Activated CD4-positive, alpha-beta memory T cell treated with anti-CD3 and anti-CD28 coated beads, Interleukin-2, amount 10 ng/mL, durations not matched to agents 7 days and 5 days (primary cell): ENCODE results near the gene ACER3. TPM values are rescaled to one million over a fixed set of nuclear protein-coding genes. Genes with fewer than 3 reads are reported as not detected.
"Not testable (repeated sequence)": the region's sequence is repeated elsewhere in the genome, so short reads cannot be mapped to it uniquely, and the experiment has no call there.

ENCODE experiments used
- CTCF ChIA-PET: fragments of 350-600 bp; sonication (Branson Sonifier 250); formaldehyde crosslinking; loops from one replicate; lab custom pipeline; 2021; ENCODE audit warnings: antibody characterized with exemption, inconsistent platforms; lab: Charles Lee
- POLR2A ChIA-PET: fragments of 350-600 bp; sonication (Branson Sonifier 250); formaldehyde crosslinking; loops from one replicate; lab custom pipeline; 2021; ENCODE audit warnings: antibody characterized with exemption; lab: Charles Lee
- DNase-seq: peaks from one replicate; pipeline ENCODE4 v3.0.0-alpha.2; 2020
- H3K27ac Mint-ChIP-seq: one replicate; pipeline ENCODE4 v1.8.0; 2021; ENCODE audit warnings: mild to moderate bottlenecking, mixed read lengths
- H3K27me3 Mint-ChIP-seq: one replicate; pipeline ENCODE4 v1.8.0; 2021; ENCODE audit warnings: mixed read lengths
- H3K36me3 Mint-ChIP-seq: one replicate; pipeline ENCODE4 v1.8.0; 2021; ENCODE audit warnings: low read depth, mixed read lengths
- H3K4me1 Mint-ChIP-seq: one replicate; pipeline ENCODE4 v1.8.0; 2021; ENCODE audit warnings: mixed read lengths
- H3K4me3 Mint-ChIP-seq: one replicate; pipeline ENCODE4 v1.8.0; 2021; ENCODE audit warnings: mild to moderate bottlenecking, mixed read lengths
- H3K9me3 Mint-ChIP-seq: one replicate; pipeline ENCODE4 v1.8.0; 2021; ENCODE audit warnings: mixed read lengths
- total RNA-seq, 2 experiments: library from RNA; stranded (reverse); gene quantifications; one replicate each; pipeline ENCODE4 v1.2.3, GENCODE V29; 2021

The ACER3 gene
- total RNA-seq, 2 experiments from 2014 or later: 10.3 to 12.2 TPM

GRCh38 chr11:77042111-77042726, 181.5 kb downstream of the ACER3 start:
- ChIA-PET CTCF (no interaction called here), POLR2A (no interaction called here)
- peaks cover 22% of the 10 kb centered on the region for H3K4me1 Mint-ChIP-seq
- H3K36me3 Mint-ChIP-seq: no peaks in the 10 kb centered on the region
- H3K27me3 Mint-ChIP-seq: peaks cover 47% of the 10 kb centered on the region
- no peak for DNase-seq
- H3K27ac Mint-ChIP-seq: no peak overlapping the region
- H3K4me3 Mint-ChIP-seq: no peak overlapping the region
- no peaks in the 10 kb centered on the region for H3K9me3 Mint-ChIP-seq

- ChIA-PET CTCF (interaction anchor here (1.0 to 1.8 kb wide), 6 partner anchors 10 to 235 kb away, joined by 3 to 12 read pairs (median 6); partner anchors contain the start of gene B3GNT6), POLR2A (no interaction called here)
- Mint-ChIP-seq H3K27ac (no peak overlapping the region), H3K9me3 (no peaks in the 10 kb centered on the region), H3K27me3 (peaks cover 34% of the 10 kb centered on the region), H3K4me3 (no peak overlapping the region), H3K4me1 (peaks cover 16% of the 10 kb centered on the region), H3K36me3 (no peaks in the 10 kb centered on the region)
- DNase-seq: no peak
Observed at GRCh38 chr11:77044356-77044755, 183.6 kb downstream of the ACER3 start.

GRCh38 chr11:77044886-77045285, 184.2 kb downstream of the ACER3 start:
- POLR2A ChIA-PET: no interaction called here
- DNase-seq: no peak
- H3K4me1 Mint-ChIP-seq: peaks cover 16% of the 10 kb centered on the region
- no peaks in the 10 kb centered on the region for H3K36me3 Mint-ChIP-seq
- CTCF ChIA-PET: interaction anchor here (0.6 to 1.8 kb wide), 9 partner anchors 9 to 310 kb away, joined by 3 to 12 read pairs (median 5); partner anchors contain the start of gene B3GNT6
- H3K9me3 Mint-ChIP-seq: no peaks in the 10 kb centered on the region
- no peak overlapping the region for H3K4me3 Mint-ChIP-seq
- H3K27ac Mint-ChIP-seq: no peak overlapping the region
- H3K27me3 Mint-ChIP-seq: peaks cover 32% of the 10 kb centered on the region

GRCh38 chr11:77046060-77046501, 185.4 kb downstream of the ACER3 start:
- ChIA-PET CTCF (interaction anchor here (0.9 to 1.8 kb wide), 8 partner anchors 8 to 311 kb away, joined by 3 to 12 read pairs (median 6); partner anchors contain the start of gene B3GNT6), POLR2A (no interaction called here)
- peak; percentile 62 for DNase-seq
- Mint-ChIP-seq H3K36me3 (no peaks in the 10 kb centered on the region), H3K4me3 (no peak overlapping the region), H3K9me3 (no peaks in the 10 kb centered on the region), H3K27me3 (peaks cover 24% of the 10 kb centered on the region), H3K4me1 (peaks cover 14% of the 10 kb centered on the region), H3K27ac (no peak overlapping the region)

GRCh38 chr11:77047007-77047927, 186.5 kb downstream of the ACER3 start:
- peak; percentile 79 for DNase-seq
- Mint-ChIP-seq H3K27me3 (peaks cover 21% of the 10 kb centered on the region), H3K36me3 (no peaks in the 10 kb centered on the region), H3K4me1 (peaks cover 14% of the 10 kb centered on the region), H3K4me3 (peak overlapping the region; percentile 47), H3K27ac (peak overlapping the region; percentile 47), H3K9me3 (no peaks in the 10 kb centered on the region)
- ChIA-PET POLR2A (interaction anchor here (0.6 to 1.7 kb wide), 2 partner anchors 45 to 602 kb away, joined by 3 to 8 read pairs; no protein-coding TSS in a partner anchor), CTCF (interaction anchor here (0.6 to 2.7 kb wide), 26 partner anchors 10 to 805 kb away, joined by 3 to 99 read pairs (median 4); partner anchors contain the start of gene CAPN5)

GRCh38 chr11:77047928-77048446, 187.3 kb downstream of the ACER3 start:
- not testable (repeated sequence) for H3K36me3 Mint-ChIP-seq, H3K4me3 Mint-ChIP-seq, H3K27ac Mint-ChIP-seq, H3K9me3 Mint-ChIP-seq, DNase-seq
- POLR2A ChIA-PET: interaction anchor here (1.7 kb wide), 1 partner anchor 44 kb away, joined by 8 read pairs; no protein-coding TSS in a partner anchor
- CTCF ChIA-PET: interaction anchor here (0.6 to 2.7 kb wide), 22 partner anchors 11 to 326 kb away, joined by 3 to 99 read pairs (median 4); partner anchors contain the start of gene CAPN5
- peaks cover 14% of the 10 kb centered on the region for H3K4me1 Mint-ChIP-seq
- H3K27me3 Mint-ChIP-seq: peaks cover 17% of the 10 kb centered on the region

- Mint-ChIP-seq H3K27me3 (peaks cover 14% of the 10 kb centered on the region), H3K4me3 (no peak overlapping the region), H3K36me3 (no peaks in the 10 kb centered on the region), H3K4me1 (peaks cover 14% of the 10 kb centered on the region), H3K27ac (no peak overlapping the region), H3K9me3 (no peaks in the 10 kb centered on the region)
- DNase-seq: no peak
- CTCF ChIA-PET: interaction anchor here (2.0 to 2.7 kb wide), 3 partner anchors 16 to 129 kb away, joined by 6 to 99 read pairs (median 11); no protein-coding TSS in a partner anchor
- POLR2A ChIA-PET: interaction anchor here (1.4 kb wide), 1 partner anchor 34 kb away, joined by 3 read pairs; no protein-coding TSS in a partner anchor
Observed at GRCh38 chr11:77049026-77049425, 188.3 kb downstream of the ACER3 start.

- Mint-ChIP-seq H3K27ac (no peak overlapping the region), H3K36me3 (no peaks in the 10 kb centered on the region), H3K9me3 (no peaks in the 10 kb centered on the region), H3K4me3 (no peak overlapping the region), H3K27me3 (no peaks in the 10 kb centered on the region), H3K4me1 (peaks cover 8% of the 10 kb centered on the region)
- ChIA-PET POLR2A (interaction anchor here (1.6 kb wide), 1 partner anchor 21 kb away, joined by 8 read pairs; no protein-coding TSS in a partner anchor), CTCF (interaction anchor here (1.4 to 5.2 kb wide), 2 partner anchors 39 to 76 kb away, joined by 3 to 32 read pairs; partner anchors contain the start of gene MYO7A)
- DNase-seq: no peak
Observed at GRCh38 chr11:77051511-77051910, 190.8 kb downstream of the ACER3 start.

GRCh38 chr11:77052518-77052917, 191.8 kb downstream of the ACER3 start:
- no peak overlapping the region for H3K27ac Mint-ChIP-seq
- H3K4me1 Mint-ChIP-seq: peaks cover 2% of the 10 kb centered on the region
- H3K36me3 Mint-ChIP-seq: no peaks in the 10 kb centered on the region
- no peak overlapping the region for H3K4me3 Mint-ChIP-seq
- peaks cover 2% of the 10 kb centered on the region for H3K27me3 Mint-ChIP-seq
- peaks cover 5% of the 10 kb centered on the region for H3K9me3 Mint-ChIP-seq
- POLR2A ChIA-PET: interaction anchor here (1.6 kb wide), 1 partner anchor 20 kb away, joined by 8 read pairs; no protein-coding TSS in a partner anchor
- no peak for DNase-seq
- CTCF ChIA-PET: interaction anchor here (5.2 kb wide), 1 partner anchor 38 kb away, joined by 32 read pairs; no protein-coding TSS in a partner anchor

- DNase-seq: no peak
- CTCF ChIA-PET: interaction anchor here (2.2 to 5.2 kb wide), 2 partner anchors 8 to 37 kb away, joined by 6 to 32 read pairs; no protein-coding TSS in a partner anchor
- peaks cover 5% of the 10 kb centered on the region for H3K9me3 Mint-ChIP-seq
- POLR2A ChIA-PET: interaction anchor here (2.1 kb wide), 1 partner anchor 29 kb away, joined by 6 read pairs; no protein-coding TSS in a partner anchor
- peaks cover 2% of the 10 kb centered on the region for H3K27me3 Mint-ChIP-seq
- peaks cover 1% of the 10 kb centered on the region for H3K4me1 Mint-ChIP-seq
- H3K27ac Mint-ChIP-seq: no peak overlapping the region
- H3K4me3 Mint-ChIP-seq: no peak overlapping the region
- H3K36me3 Mint-ChIP-seq: no peaks in the 10 kb centered on the region
Observed at GRCh38 chr11:77053217-77054015, 192.7 kb downstream of the ACER3 start.

- peaks cover 5% of the 10 kb centered on the region for H3K9me3 Mint-ChIP-seq
- H3K4me3 Mint-ChIP-seq: no peak overlapping the region
- POLR2A ChIA-PET: interaction anchor here (2.1 kb wide), 1 partner anchor 28 kb away, joined by 6 read pairs; no protein-coding TSS in a partner anchor
- peaks cover 2% of the 10 kb centered on the region for H3K27me3 Mint-ChIP-seq
- peaks cover 1% of the 10 kb centered on the region for H3K4me1 Mint-ChIP-seq
- CTCF ChIA-PET: interaction anchor here (2.2 to 5.2 kb wide), 2 partner anchors 9 to 37 kb away, joined by 6 to 32 read pairs; no protein-coding TSS in a partner anchor
- H3K36me3 Mint-ChIP-seq: no peaks in the 10 kb centered on the region
- no peak for DNase-seq
- no peak overlapping the region for H3K27ac Mint-ChIP-seq
Observed at GRCh38 chr11:77054084-77054483, 193.4 kb downstream of the ACER3 start.
